Dendritic cell treated with granulocyte-macrophage colony-stimulating factor and Interleukin-4, amounts not matched to agents 40 ng/mL and 50 ng/mL, for 4 days (primary cell): ENCODE data around the gene DYNLT1.
A peak's percentile ranks its signal among the peaks of the same experiment; 100 is the strongest.
"Not testable (repeated sequence)": the region's sequence is repeated elsewhere in the genome, so short reads cannot be mapped to it uniquely, and the experiment has no call there.

Experiments used
- H3K27ac Mint-ChIP-seq: one replicate; pipeline ENCODE4 v1.8.0; 2022; ENCODE audit warnings: mild to moderate bottlenecking, mixed read lengths
- H3K27me3 Mint-ChIP-seq: one replicate; pipeline ENCODE4 v1.8.0; 2022; ENCODE audit warnings: mild to moderate bottlenecking, mixed read lengths
- H3K36me3 Mint-ChIP-seq: one replicate; pipeline ENCODE4 v1.8.0; 2022; ENCODE audit warnings: low read depth, mixed read lengths
- H3K4me1 Mint-ChIP-seq: one replicate; pipeline ENCODE4 v1.8.0; 2022; ENCODE audit warnings: low read depth, mixed read lengths
- H3K4me3 Mint-ChIP-seq: one replicate; pipeline ENCODE4 v1.8.0; 2022; ENCODE audit warnings: mild to moderate bottlenecking, moderate library complexity, mixed read lengths
- H3K9me3 Mint-ChIP-seq: one replicate; pipeline ENCODE4 v1.8.0; 2022; ENCODE audit warnings: mixed read lengths
- intact Hi-C: fragments of 100-400 bp; cut with micrococcal nuclease; formaldehyde crosslinking; loops from one replicate; pipeline ENCODE4 v1.15.0; 2022

DYNLT1 gene

DNA sequence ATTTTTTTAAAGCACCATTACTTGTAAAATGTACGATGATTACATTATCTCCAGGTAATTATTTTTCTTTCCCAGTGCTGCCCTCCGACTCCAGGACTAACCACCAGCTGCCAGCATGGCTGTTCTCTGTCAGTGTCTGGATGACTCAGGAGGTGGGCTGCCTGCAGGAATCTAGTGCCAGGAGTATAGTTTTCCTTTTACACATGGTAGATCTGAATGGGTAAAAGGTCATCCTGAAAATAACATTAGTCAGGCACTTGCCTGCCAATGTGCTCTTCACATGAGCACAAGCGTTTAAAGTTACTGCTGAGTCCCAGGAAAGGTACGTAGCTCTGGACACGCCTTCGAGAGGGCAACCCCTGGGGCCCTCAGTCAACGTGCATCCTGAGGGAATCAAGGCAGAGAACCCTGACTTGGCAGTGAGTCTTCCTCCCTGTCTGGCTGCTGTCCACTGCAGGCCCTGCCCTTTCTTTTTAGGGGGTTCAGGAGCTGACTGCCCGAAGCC is 2.4 kb downstream of the DYNLT1 start:
- Mint-ChIP-seq H3K27ac (no peak overlapping the region), H3K27me3 (no peaks in the 10 kb centered on the region)
- intact Hi-C loops, result no loop called here

GRCh38 chr6:158640519-158640918 is 4.0 kb downstream of the DYNLT1 start:
- intact Hi-C loops, result no loop called here
- no peak overlapping the region for H3K27ac Mint-ChIP-seq
- H3K9me3 Mint-ChIP-seq, result no peaks in the 10 kb centered on the region
- peaks cover 57% of the 10 kb centered on the region for H3K36me3 Mint-ChIP-seq
- H3K4me1 Mint-ChIP-seq, result peaks cover 41% of the 10 kb centered on the region
- no peak overlapping the region for H3K4me3 Mint-ChIP-seq
- H3K27me3 Mint-ChIP-seq, result no peaks in the 10 kb centered on the region

More for the DNA sequence above, 2.4 kb downstream of the DYNLT1 start:
- H3K4me1 Mint-ChIP-seq, result peaks cover 46% of the 10 kb centered on the region
- H3K9me3 Mint-ChIP-seq, result no peaks in the 10 kb centered on the region
- H3K36me3 Mint-ChIP-seq, result peaks cover 41% of the 10 kb centered on the region
- H3K4me3 Mint-ChIP-seq, result no peak overlapping the region

GRCh38 chr6:158639056-158639455 is 5.5 kb downstream of the DYNLT1 start:
- intact Hi-C loops, result no loop called here
- Mint-ChIP-seq H3K9me3 (no peaks in the 10 kb centered on the region), H3K36me3 (peaks cover 61% of the 10 kb centered on the region), H3K4me3 (no peak overlapping the region), H3K27me3 (no peaks in the 10 kb centered on the region), H3K27ac (no peak overlapping the region), H3K4me1 (peaks cover 38% of the 10 kb centered on the region)

GRCh38 chr6:158638324-158638854 is 6.2 kb downstream of the DYNLT1 start:
- peaks cover 62% of the 10 kb centered on the region for H3K36me3 Mint-ChIP-seq

GRCh38 chr6:158636778-158637177 is 7.8 kb downstream of the DYNLT1 start:
- Mint-ChIP-seq H3K27ac (no peak overlapping the region), H3K36me3 (peaks cover 68% of the 10 kb centered on the region), H3K9me3 (no peaks in the 10 kb centered on the region), H3K4me1 (peaks cover 30% of the 10 kb centered on the region), H3K4me3 (no peak overlapping the region), H3K27me3 (no peaks in the 10 kb centered on the region)
- intact Hi-C loops, result no loop called here

More at GRCh38 chr6:158638324-158638854, 6.2 kb downstream of the DYNLT1 start:
- no peak overlapping the region for H3K4me3 Mint-ChIP-seq
- intact Hi-C loops, result no loop called here
- no peaks in the 10 kb centered on the region for H3K27me3 Mint-ChIP-seq
- H3K4me1 Mint-ChIP-seq, result peaks cover 38% of the 10 kb centered on the region
- no peak overlapping the region for H3K27ac Mint-ChIP-seq
- H3K9me3 Mint-ChIP-seq, result no peaks in the 10 kb centered on the region

DNA sequence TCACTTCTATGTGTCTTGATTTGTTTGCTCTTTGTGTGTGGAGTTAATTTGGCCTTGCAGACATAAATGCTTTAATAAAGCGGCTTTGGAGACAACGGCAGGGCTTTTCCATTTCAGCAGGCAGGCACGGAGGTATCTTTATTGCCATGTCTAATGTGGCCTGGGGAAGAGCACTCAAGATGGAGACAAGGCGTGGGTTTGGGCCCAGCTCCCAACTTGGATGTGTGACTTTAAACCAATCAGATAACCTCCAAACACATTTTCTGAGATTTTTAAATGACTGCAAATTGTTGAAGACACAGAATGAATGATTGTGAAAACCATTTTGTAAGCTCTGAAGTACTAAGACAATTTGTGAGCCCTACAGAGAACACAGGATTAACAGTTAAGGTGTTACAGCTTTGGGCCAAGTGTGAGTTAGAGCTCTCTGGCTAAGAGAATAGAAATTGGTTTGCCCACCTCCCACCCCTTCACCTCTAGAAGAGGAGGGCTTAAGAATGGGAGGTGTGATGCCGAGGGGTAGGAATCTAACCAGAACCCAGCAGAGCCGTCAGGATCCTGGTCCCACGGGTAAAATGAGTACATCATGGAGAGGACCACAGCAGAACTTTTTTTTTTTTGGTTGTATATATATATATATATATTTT is 9.0 kb downstream of the DYNLT1 start:
- H3K27ac Mint-ChIP-seq, result no peak overlapping the region
- no peak overlapping the region for H3K4me3 Mint-ChIP-seq
- peaks cover 33% of the 10 kb centered on the region for H3K4me1 Mint-ChIP-seq
- no peaks in the 10 kb centered on the region for H3K9me3 Mint-ChIP-seq
- intact Hi-C loops, result no loop called here
- H3K27me3 Mint-ChIP-seq, result no peaks in the 10 kb centered on the region
- H3K36me3 Mint-ChIP-seq, result peaks cover 75% of the 10 kb centered on the region

DNA sequence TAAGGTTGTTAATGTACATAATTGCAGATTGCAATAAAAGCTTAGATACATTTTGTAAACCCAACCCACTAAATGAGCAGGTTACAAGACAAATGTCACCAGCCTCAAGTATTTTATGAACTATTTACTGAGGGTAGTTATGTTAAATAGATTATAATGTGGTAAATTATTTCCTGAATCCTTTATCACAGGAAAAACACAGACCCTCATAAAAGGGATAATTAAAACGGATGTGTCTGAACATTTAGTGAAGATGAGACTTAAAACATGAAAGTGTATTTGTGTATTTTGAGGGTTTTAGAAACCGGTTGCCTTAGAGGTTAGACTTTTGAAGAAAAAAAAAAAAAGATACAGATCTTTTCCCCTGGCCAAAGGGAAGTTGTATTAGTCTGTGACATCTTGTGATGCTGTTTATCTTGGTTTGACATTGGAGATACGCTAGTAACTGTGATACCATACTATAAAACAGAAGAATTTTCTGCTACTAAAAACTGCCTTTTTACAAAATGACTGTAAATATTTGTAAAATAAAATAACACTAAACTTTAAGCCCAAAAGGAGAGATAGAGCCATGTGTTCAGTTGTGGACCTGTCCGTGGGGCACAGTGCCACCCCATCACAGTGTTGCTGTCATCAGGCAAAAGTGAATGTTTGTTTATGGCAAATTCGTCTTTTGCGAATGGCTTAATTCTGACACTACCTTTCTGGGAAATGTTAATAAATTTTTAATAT is 9.7 kb downstream of the DYNLT1 start:
- no peaks in the 10 kb centered on the region for H3K9me3 Mint-ChIP-seq
- intact Hi-C loops, result no loop called here
- no peak overlapping the region for H3K4me3 Mint-ChIP-seq
- no peak overlapping the region for H3K27ac Mint-ChIP-seq
- H3K27me3 Mint-ChIP-seq, result no peaks in the 10 kb centered on the region
- H3K36me3 Mint-ChIP-seq, result peaks cover 75% of the 10 kb centered on the region
- peaks cover 26% of the 10 kb centered on the region for H3K4me1 Mint-ChIP-seq

DNA sequence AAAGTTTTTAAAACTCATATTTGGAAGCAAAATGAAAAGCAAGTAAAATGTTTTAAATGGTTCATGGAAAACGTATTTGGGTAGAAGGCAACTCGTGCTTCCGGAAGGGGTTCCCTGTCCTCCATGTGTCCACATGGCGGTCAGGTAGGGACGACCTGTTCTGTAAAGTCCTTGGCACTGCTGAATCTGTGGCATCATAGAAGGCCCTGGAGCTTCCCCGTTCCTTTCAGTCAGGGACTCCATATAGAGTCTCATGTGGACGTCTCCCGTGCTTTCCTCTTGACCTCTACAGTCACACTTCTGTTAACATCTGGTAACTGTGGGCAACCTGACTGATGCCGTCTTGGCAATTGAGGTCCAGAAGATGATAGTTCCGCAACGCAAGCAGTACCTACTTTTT is 11.4 kb downstream of the DYNLT1 start:
- Mint-ChIP-seq H3K4me1 (peaks cover 16% of the 10 kb centered on the region), H3K27me3 (no peaks in the 10 kb centered on the region), H3K36me3 (peaks cover 87% of the 10 kb centered on the region)

GRCh38 chr6:158632538-158633119 is 11.9 kb downstream of the DYNLT1 start:
- H3K9me3 Mint-ChIP-seq, H3K4me3 Mint-ChIP-seq, intact Hi-C loops, H3K27me3 Mint-ChIP-seq: not testable (repeated sequence)
- peaks cover 90% of the 10 kb centered on the region for H3K36me3 Mint-ChIP-seq
- peaks cover 16% of the 10 kb centered on the region for H3K4me1 Mint-ChIP-seq
- H3K27ac Mint-ChIP-seq, result peak overlapping the region; percentile 31

More for the DNA sequence above, 11.4 kb downstream of the DYNLT1 start:
- Mint-ChIP-seq H3K4me3 (no peak overlapping the region), H3K27ac (no peak overlapping the region), H3K9me3 (no peaks in the 10 kb centered on the region)
- intact Hi-C loops, result no loop called here

GRCh38 chr6:158631678-158632537 is 12.6 kb downstream of the DYNLT1 start:
- H3K27me3 Mint-ChIP-seq, result no peaks in the 10 kb centered on the region
- H3K27ac Mint-ChIP-seq, result peak overlapping the region; percentile 31

DNA sequence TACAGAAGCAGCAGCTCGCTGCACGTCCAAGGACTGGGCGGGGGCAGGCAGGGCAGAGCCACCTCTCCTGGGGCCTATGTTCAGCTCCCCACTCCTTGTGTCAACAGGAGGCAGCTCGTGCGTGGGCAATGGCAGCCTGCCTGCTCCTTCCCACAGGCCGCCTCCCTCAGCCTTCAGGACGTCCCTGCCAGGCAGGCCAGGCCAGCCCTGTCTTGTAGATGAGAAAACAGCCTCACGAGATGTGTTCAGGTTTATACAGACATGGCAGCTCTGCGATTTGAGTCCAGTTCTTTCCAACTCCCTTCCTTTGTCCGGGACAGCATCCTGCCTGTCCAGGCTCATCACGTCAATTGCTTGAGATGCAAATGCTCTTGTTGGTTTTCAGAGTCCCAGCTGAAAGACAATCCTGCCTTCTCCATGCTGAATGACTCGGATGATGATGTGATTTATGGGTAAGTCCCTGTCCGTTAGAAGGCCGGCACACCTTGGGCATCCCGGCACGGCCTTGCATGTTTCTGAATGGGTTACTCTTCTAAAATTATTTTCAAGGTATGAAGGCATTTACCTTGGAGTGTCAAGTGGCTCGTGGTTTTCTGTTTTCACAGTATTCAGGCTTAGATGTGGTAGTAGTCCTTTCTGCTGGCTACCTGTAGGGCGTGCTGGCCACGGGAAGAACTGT is 13.5 kb downstream of the DYNLT1 start:
- Mint-ChIP-seq H3K9me3 (no peaks in the 10 kb centered on the region), H3K27ac (peak overlapping the region; percentile 31), H3K36me3 (peaks cover 90% of the 10 kb centered on the region), H3K4me1 (peaks cover 16% of the 10 kb centered on the region), H3K4me3 (no peak overlapping the region), H3K27me3 (no peaks in the 10 kb centered on the region)
- intact Hi-C loops, result no loop called here

More at GRCh38 chr6:158631678-158632537, 12.6 kb downstream of the DYNLT1 start:
- intact Hi-C loops, result no loop called here
- H3K4me3 Mint-ChIP-seq, result no peak overlapping the region
- peaks cover 16% of the 10 kb centered on the region for H3K4me1 Mint-ChIP-seq
- H3K36me3 Mint-ChIP-seq, result peaks cover 90% of the 10 kb centered on the region
- no peaks in the 10 kb centered on the region for H3K9me3 Mint-ChIP-seq

GRCh38 chr6:158629367-158630221 is 14.9 kb downstream of the DYNLT1 start:
- peaks cover 90% of the 10 kb centered on the region for H3K36me3 Mint-ChIP-seq
- peaks cover 16% of the 10 kb centered on the region for H3K4me1 Mint-ChIP-seq
- H3K9me3 Mint-ChIP-seq, result no peaks in the 10 kb centered on the region
- no peaks in the 10 kb centered on the region for H3K27me3 Mint-ChIP-seq
- intact Hi-C loops, result no loop called here
- H3K4me3 Mint-ChIP-seq, result no peak overlapping the region
- H3K27ac Mint-ChIP-seq, result no peak overlapping the region
